HG02938 (cell line): ENCODE data around the gene RESP18.
A peak's percentile ranks its signal among the peaks of the same experiment; 100 is the strongest.
"Not testable (repeated sequence)": the region's sequence is repeated elsewhere in the genome, so short reads cannot be mapped to it uniquely, and the experiment has no call there.

ENCODE experiments used
- ATAC-seq: cut with Tn5 transposase; IDR thresholded peaks from one replicate; pipeline ENCODE4 v1.9.1; 2021; ENCODE audit warnings: mild to moderate bottlenecking, moderate library complexity; ENCODE audit not compliant: unreplicated experiment

Gene RESP18

GRCh38 chr2:219325657-219326315 lies 6.8 kb downstream of the RESP18 start:
- no peak for ATAC-seq

GRCh38 chr2:219325136-219325535 lies 7.4 kb downstream of the RESP18 start:
- ATAC-seq, result no peak

GRCh38 chr2:219323434-219323833 lies 9.1 kb downstream of the RESP18 start:
- ATAC-seq, result no peak

GRCh38 chr2:219314804-219315468 lies 17.6 kb downstream of the RESP18 start:
- no peak for ATAC-seq

GRCh38 chr2:219312683-219313263 lies 19.8 kb downstream of the RESP18 start:
- ATAC-seq, result not testable (repeated sequence)

GRCh38 chr2:219309278-219309677 lies 23.3 kb downstream of the RESP18 start, which contains the start of gene PTPRN:
PTPRN (minus strand) TSS chr2:219309401; CDS start chr2:219309332, 69 bp downstream.
- no peak for ATAC-seq

GRCh38 chr2:219308142-219309101 lies 24.1 kb downstream of the RESP18 start:
- no peak for ATAC-seq

GRCh38 chr2:219306047-219306446 lies 26.5 kb downstream of the RESP18 start:
- no peak for ATAC-seq

- no peak for ATAC-seq
These were observed 28.3 kb downstream of the RESP18 start for GRCh38 chr2:219304223-219304622.

GRCh38 chr2:219302412-219302968 lies 30.1 kb downstream of the RESP18 start:
- no peak for ATAC-seq

- ATAC-seq, result no peak
These were observed 32.5 kb downstream of the RESP18 start for GRCh38 chr2:219300022-219300421.

GRCh38 chr2:219299372-219299760 lies 33.2 kb downstream of the RESP18 start:
- ATAC-seq, result no peak

- peak; percentile 40 for ATAC-seq
These were observed 33.7 kb downstream of the RESP18 start for GRCh38 chr2:219298759-219299371.

- ATAC-seq, result no peak
These were observed 34.6 kb downstream of the RESP18 start for GRCh38 chr2:219297766-219298456.

GRCh38 chr2:219296631-219297391 lies 35.7 kb downstream of the RESP18 start:
- no peak for ATAC-seq

GRCh38 chr2:219296142-219296541 lies 36.4 kb downstream of the RESP18 start:
- no peak for ATAC-seq

GRCh38 chr2:219294356-219295351 lies 37.9 kb downstream of the RESP18 start:
- peak; percentile 81 for ATAC-seq
